Measurements from ENCODE around the gene SDSL. TPM values are rescaled to one million over a fixed set of nuclear protein-coding genes. Genes with fewer than 3 reads are reported as not detected.

Gene SDSL
- total RNA-seq, 4 donors from 2014 or later, result 0.91 to 1.4 (median 0.98) TPM; not detected in 1

- no peaks in the 10 kb centered on the region for H3K9me3 ChIP-seq
- no peaks in the 10 kb centered on the region for H3K4me1 ChIP-seq
- TF ChIP-seq POLR2A (IDR thresholded peaks at IDR 0.05) (no peak), CTCF (IDR thresholded peaks at IDR 0.05 in 4 of 5, conservative IDR thresholded peaks at IDR 0.05 in 1 of 5) (no peak)
- ATAC-seq, result no peak
- no peaks in the 10 kb centered on the region for H3K36me3 ChIP-seq
- H3K27me3 ChIP-seq, result peaks cover 74 to 92% (median 87%) of the 10 kb centered on the region in 3 donors
- no peak for DNase-seq
- intact Hi-C loops (cut with DNase I; ENCODE audit: low total_unique reads), result no loop called here
- no peak overlapping the region for H3K4me3 ChIP-seq
- no peak overlapping the region for H3K27ac ChIP-seq
- in situ Hi-C loops (cut with MboI; ENCODE audit: low sequenced_read_pairs in 4 of 4), result no loop called here
Observed at GRCh38 chr12:113475451-113476175, 53.4 kb downstream of the SDSL start.

- Histone ChIP-seq H3K4me3 (no peak overlapping the region), H3K36me3 (no peaks in the 10 kb centered on the region), H3K27ac (no peak overlapping the region), H3K27me3 (peaks cover 74 to 91% (median 87%) of the 10 kb centered on the region in 3 donors), H3K4me1 (no peaks in the 10 kb centered on the region), H3K9me3 (no peaks in the 10 kb centered on the region)
- DNase-seq (no peak), ATAC-seq (no peak)
- intact Hi-C loops (cut with DNase I; ENCODE audit: low total_unique reads), result no loop called here
- in situ Hi-C loops (cut with MboI; ENCODE audit: low sequenced_read_pairs in 4 of 4), result no loop called here
- TF ChIP-seq POLR2A (IDR thresholded peaks at IDR 0.05) (no peak), CTCF (IDR thresholded peaks at IDR 0.05 in 4 of 5, conservative IDR thresholded peaks at IDR 0.05 in 1 of 5) (no peak)
Observed at GRCh38 chr12:113476176-113476986, 54.2 kb downstream of the SDSL start.

GRCh38 chr12:113477171-113477841, 55.1 kb downstream of the SDSL start:
- TF ChIP-seq POLR2A (IDR thresholded peaks at IDR 0.05), result no peak
- TF ChIP-seq CTCF (IDR thresholded peaks at IDR 0.05 in 4 of 5, conservative IDR thresholded peaks at IDR 0.05 in 1 of 5), result no peak

GRCh38 chr12:113477842-113478215, 55.6 kb downstream of the SDSL start:
- Histone ChIP-seq H3K9me3 (no peaks in the 10 kb centered on the region), H3K36me3 (no peaks in the 10 kb centered on the region), H3K4me3 (no peak overlapping the region), H3K27ac (no peak overlapping the region), H3K27me3 (peaks cover 69 to 84% (median 83%) of the 10 kb centered on the region in 3 donors), H3K4me1 (no peaks in the 10 kb centered on the region)
- intact Hi-C loops (cut with DNase I; ENCODE audit: low total_unique reads), result no loop called here
- TF ChIP-seq POLR2A (IDR thresholded peaks at IDR 0.05), result no peak
- no peak for TF ChIP-seq CTCF (IDR thresholded peaks at IDR 0.05 in 4 of 5, conservative IDR thresholded peaks at IDR 0.05 in 1 of 5)
- DNase-seq (no peak), ATAC-seq (no peak)
- in situ Hi-C loops (cut with MboI; ENCODE audit: low sequenced_read_pairs in 4 of 4), result no loop called here

More at GRCh38 chr12:113477171-113477841, 55.1 kb downstream of the SDSL start:
- H3K36me3 ChIP-seq, result no peaks in the 10 kb centered on the region
- intact Hi-C loops (cut with DNase I; ENCODE audit: low total_unique reads), result no loop called here
- no peaks in the 10 kb centered on the region for H3K4me1 ChIP-seq
- in situ Hi-C loops (cut with MboI; ENCODE audit: low sequenced_read_pairs in 4 of 4), result no loop called here
- H3K27me3 ChIP-seq, result peaks cover 72 to 90% (median 85%) of the 10 kb centered on the region in 3 donors
- H3K9me3 ChIP-seq, result no peaks in the 10 kb centered on the region
- no peak for DNase-seq
- no peak overlapping the region for H3K27ac ChIP-seq
- no peak for ATAC-seq
- no peak overlapping the region for H3K4me3 ChIP-seq

All from gastrocnemius medialis (tissue), 4 donors.